Activated T-helper 17 cell treated with anti-CD3 and anti-CD28 coated beads, Interleukin-2, amount 50 U/mL, for 72 hours (primary cell): Measurements from ENCODE around the gene NUP54. TPM values are rescaled to one million over a fixed set of nuclear protein-coding genes. Genes with fewer than 3 reads are reported as not detected.

Experiments used
- ATAC-seq: fragments of 150-1000 bp; cut with Tn5 transposase; replicated peaks from 2 replicates; pipeline ENCODE4 v1.10.0; 2021; ENCODE audit warnings: mild to moderate bottlenecking, moderate library complexity
- H3K27ac Mint-ChIP-seq: one replicate; pipeline ENCODE4 v1.8.0; 2022; ENCODE audit warnings: mixed read lengths
- H3K27me3 Mint-ChIP-seq: one replicate; pipeline ENCODE4 v1.8.0; 2022; ENCODE audit warnings: mixed read lengths
- H3K36me3 Mint-ChIP-seq: one replicate; pipeline ENCODE4 v1.8.0; 2022; ENCODE audit warnings: low read depth, mild to moderate bottlenecking, mixed read lengths
- H3K4me1 Mint-ChIP-seq: one replicate; pipeline ENCODE4 v1.8.0; 2022; ENCODE audit warnings: mixed read lengths
- H3K4me3 Mint-ChIP-seq: one replicate; pipeline ENCODE4 v1.8.0; 2022; ENCODE audit warnings: mild to moderate bottlenecking, mixed read lengths
- H3K9me3 Mint-ChIP-seq: one replicate; pipeline ENCODE4 v1.8.0; 2022; ENCODE audit warnings: mixed read lengths
- total RNA-seq, 2 donors: library from RNA; stranded (reverse); gene quantifications; one replicate each; pipeline ENCODE4 v1.2.3, GENCODE V29; 2022

NUP54 gene
- total RNA-seq, 2 donors from 2014 or later = 58.1 to 73.7 TPM

DNA sequence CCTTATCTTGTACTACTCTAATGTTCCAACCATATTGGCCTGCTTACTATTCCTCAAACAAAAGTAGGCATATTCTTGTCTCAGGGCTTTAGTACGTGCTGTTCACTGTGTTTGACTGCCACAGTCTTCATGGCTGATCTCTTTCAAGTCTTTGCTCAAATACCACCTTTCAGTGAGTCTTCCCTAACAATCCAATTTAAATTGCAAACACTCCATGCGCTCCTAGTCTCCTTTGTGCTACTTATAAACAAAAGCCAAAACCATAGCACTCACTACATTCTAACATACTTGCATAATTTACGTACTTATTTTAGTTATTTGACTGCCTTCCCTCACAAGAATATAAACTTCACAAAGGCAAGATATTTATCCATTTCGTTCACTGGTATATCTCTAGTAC, 75.4 kb downstream of the NUP54 start:
- no peak overlapping the region for H3K4me3 Mint-ChIP-seq
- no peaks in the 10 kb centered on the region for H3K27me3 Mint-ChIP-seq
- no peak overlapping the region for H3K27ac Mint-ChIP-seq
- H3K4me1 Mint-ChIP-seq = no peaks in the 10 kb centered on the region
- no peak for ATAC-seq
- no peaks in the 10 kb centered on the region for H3K36me3 Mint-ChIP-seq
- no peaks in the 10 kb centered on the region for H3K9me3 Mint-ChIP-seq

DNA sequence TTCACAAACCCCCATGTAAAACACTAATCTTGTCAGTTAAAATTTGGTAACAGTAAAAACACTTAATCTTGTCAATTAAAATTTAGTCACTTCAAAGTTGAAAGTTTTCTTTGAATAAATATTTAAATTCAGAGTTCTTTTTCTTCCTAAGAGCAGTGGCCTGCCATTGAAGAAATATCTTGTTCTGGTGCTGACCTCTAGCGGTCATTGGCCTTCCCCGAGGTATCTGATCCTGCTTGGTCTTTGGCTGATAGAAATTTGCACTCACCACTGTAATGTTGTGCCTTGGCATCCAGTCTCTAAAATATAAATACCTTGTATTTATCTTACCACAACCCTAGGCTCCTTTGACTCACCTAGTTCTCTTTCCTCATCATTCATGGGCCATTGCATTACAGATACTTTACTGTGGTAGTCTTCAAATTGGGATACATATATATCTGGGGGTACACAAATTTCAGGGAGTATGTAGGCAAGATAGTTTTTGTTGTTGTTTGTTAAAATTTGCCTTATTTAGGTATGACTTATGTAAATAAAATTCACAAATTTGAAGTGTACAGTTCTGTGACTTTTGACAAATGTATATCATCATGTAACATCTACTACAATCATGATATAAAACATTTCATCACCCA, 80.4 kb downstream of the NUP54 start:
- Mint-ChIP-seq H3K27ac (no peak overlapping the region), H3K36me3 (no peaks in the 10 kb centered on the region), H3K4me1 (no peaks in the 10 kb centered on the region), H3K4me3 (no peak overlapping the region), H3K27me3 (no peaks in the 10 kb centered on the region), H3K9me3 (no peaks in the 10 kb centered on the region)
- peak; percentile 90 for ATAC-seq

DNA sequence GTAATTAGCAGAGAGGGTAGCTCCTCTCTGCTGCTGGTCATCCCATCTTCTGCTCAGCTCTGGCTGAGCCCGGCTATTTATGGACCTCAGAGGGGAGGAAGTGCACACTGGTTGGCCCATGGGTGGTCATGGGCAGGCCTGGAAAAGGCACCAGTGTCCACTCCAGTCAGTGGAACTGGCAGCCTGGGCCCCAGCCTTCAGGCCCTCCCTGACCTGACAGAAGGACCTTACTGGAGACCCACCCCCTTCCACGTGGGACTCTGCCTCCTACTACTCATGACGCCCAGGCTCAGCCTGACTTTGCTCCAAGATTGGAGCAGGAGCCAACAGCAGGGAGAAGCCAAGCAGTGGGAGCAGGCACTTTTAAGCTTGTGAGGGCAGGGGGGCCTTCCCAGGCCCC, 81.7 kb downstream of the NUP54 start:
- Mint-ChIP-seq H3K4me3 (no peak overlapping the region), H3K9me3 (no peaks in the 10 kb centered on the region)

More for the DNA sequence above, 81.7 kb downstream of the NUP54 start:
- Mint-ChIP-seq H3K27me3 (no peaks in the 10 kb centered on the region), H3K27ac (no peak overlapping the region), H3K4me1 (no peaks in the 10 kb centered on the region), H3K36me3 (no peaks in the 10 kb centered on the region)
- ATAC-seq = no peak

Other genes with a start within 250 kb of the NUP54 start
- under 1 TPM in 1 of 2 donors, not detected in 1; 0.24 TPM for gene PPEF2, start 245.9 kb downstream of the NUP54 start, total RNA-seq
- gene NAAA, start 207.4 kb downstream of the NUP54 start, total RNA-seq = 10 to 100 TPM; 14.7 to 36.5 TPM
- 10 to 100 TPM; 27.0 to 56.8 TPM for gene SDAD1, start 157.5 kb downstream of the NUP54 start, total RNA-seq
- 1 to 10 TPM in 1 of 2 donors, under 1 TPM in 1; 0.45 to 3.4 TPM for gene CXCL9, start 140.9 kb downstream of the NUP54 start, total RNA-seq
- 1 to 10 TPM; 1.1 to 3.3 TPM for gene CXCL10, start 124.9 kb downstream of the NUP54 start, total RNA-seq
- not detected for gene CXCL11, start 112.3 kb downstream of the NUP54 start, total RNA-seq
- gene ART3, start 73.7 kb downstream of the NUP54 start, total RNA-seq = 1 to 10 TPM in 1 of 2 donors, under 1 TPM in 1; 0.80 to 1.6 TPM
- gene SCARB2, start 65.4 kb upstream of the NUP54 start, total RNA-seq = 10 to 100 TPM in 1 of 2 donors, 1 to 10 TPM in 1; 3.0 to 15.9 TPM
- gene FAM47E, start 103.3 kb upstream of the NUP54 start, total RNA-seq = not detected
- gene STBD1, start 158.3 kb upstream of the NUP54 start, total RNA-seq = 1 to 10 TPM; 1.0 to 1.8 TPM